SK-N-MC (cell line): ENCODE results near the gene KCNK15.

Experiments
- EZH2 ChIP-seq: fragments of 200-600 bp; sonication (generic); IDR thresholded peaks from one replicate; pipeline ENCODE4 v1.6.1; 2017; ENCODE audit warnings: antibody characterized with exemption
- POLR2AphosphoS5 ChIP-seq: IDR thresholded peaks from 2 replicates; pipeline ENCODE4 v1.6.1; 2012; ENCODE audit warnings: mild to moderate bottlenecking, low read depth, low read length, borderline replicate concordance

GRCh38 chr20:44737116-44737515 lies 8.5 kb upstream of the KCNK15 start:
- TF ChIP-seq POLR2AphosphoS5 (no peak), EZH2 (no peak)
